Measurements from ENCODE around the gene NAA20. TPM values are rescaled to one million over a fixed set of nuclear protein-coding genes. Genes with fewer than 3 reads are reported as not detected.

NAA20 gene
- total RNA-seq, 4 donors from 2014 or later = 18.1 to 27.2 (median 20.8) TPM

DNA sequence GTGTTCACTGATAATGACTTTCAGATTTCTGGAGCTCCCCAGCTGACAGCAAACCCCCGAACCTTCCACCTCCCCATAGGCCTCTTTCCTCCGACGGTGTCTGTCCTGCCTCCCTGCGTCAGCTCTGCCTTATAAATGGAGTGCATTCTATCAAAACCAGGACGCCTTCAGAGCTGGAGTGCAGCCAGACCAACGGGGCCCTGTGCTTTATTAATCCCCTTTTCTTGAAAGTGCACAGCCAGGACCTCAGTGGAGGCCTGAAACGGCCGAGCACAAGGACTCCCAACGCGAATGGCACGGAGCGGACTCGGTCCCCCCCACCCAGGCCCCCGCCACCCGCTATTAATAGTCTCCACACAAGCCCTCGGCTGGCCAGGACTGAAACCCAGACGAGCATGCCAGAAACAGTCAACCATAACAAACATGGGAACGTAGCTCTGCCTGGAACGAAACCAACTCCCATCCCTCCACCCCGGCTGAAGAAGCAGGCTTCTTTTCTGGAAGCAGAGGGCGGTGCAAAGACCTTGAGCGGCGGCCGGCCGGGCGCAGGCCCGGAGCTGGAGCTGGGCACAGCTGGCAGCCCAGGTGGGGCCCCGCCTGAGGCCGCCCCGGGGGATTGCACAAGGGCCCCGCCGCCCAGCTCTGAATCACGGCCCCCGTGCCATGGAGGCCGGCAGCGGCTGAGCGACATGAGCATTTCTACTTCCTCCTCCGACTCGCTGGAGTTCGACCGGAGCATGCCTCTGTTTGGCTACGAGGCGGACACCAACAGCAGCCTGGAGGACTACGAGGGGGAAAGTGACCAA lies 42.3 kb upstream of the NAA20 start:
- Histone ChIP-seq H3K27me3 (no peaks in the 10 kb centered on the region), H3K4me1 (peaks cover 0 to 78% (median 35%) of the 10 kb centered on the region in 4 donors), H3K36me3 (peaks cover 0 to 19% (median 0%) of the 10 kb centered on the region in 3 donors), H3K9me3 (peaks cover 0 to 4% (median 0%) of the 10 kb centered on the region in 4 donors), H3K4me3 (peak overlapping the region; percentile 43 to 67 (median 55)), H3K27ac (peak overlapping the region; percentile 70 to 95 (median 82))
- 3 to 6% methylated on average over 28 to 44 of the region's 44 CpGs for WGBS, 2 donors
- DNase-seq (ENCODE audit: low spot score in 2 of 2) = peak; percentile 70 to 73
- peak in 1 of 5 experiments; percentile 19 for TF ChIP-seq CTCF (IDR thresholded peaks at IDR 0.05)
- peak in 1 of 2 donors; percentile 25 for TF ChIP-seq POLR2A (IDR thresholded peaks at IDR 0.05)
- peak in 1 of 2 donors; percentile 78 for TF ChIP-seq EP300 (IDR thresholded peaks at IDR 0.05)

GRCh38 chr20:19975436-19975799 lies 41.7 kb upstream of the NAA20 start:
- TF ChIP-seq POLR2A (IDR thresholded peaks at IDR 0.05) (no peak), EP300 (IDR thresholded peaks at IDR 0.05) (no peak), CTCF (IDR thresholded peaks at IDR 0.05) (no peak)
- H3K27ac ChIP-seq = peak overlapping the region; percentile 70 to 95 (median 82)
- WGBS, 2 donors = 21 to 39% methylated on average over 18 of the region's 18 CpGs
- peaks cover 0 to 4% (median 0%) of the 10 kb centered on the region in 4 donors for H3K9me3 ChIP-seq
- H3K4me3 ChIP-seq = peak overlapping the region; percentile 43 to 67 (median 55)
- DNase-seq (ENCODE audit: low spot score in 2 of 2) = no peak
- H3K4me1 ChIP-seq = peaks cover 0 to 78% (median 35%) of the 10 kb centered on the region in 4 donors
- H3K36me3 ChIP-seq = peaks cover 0 to 18% (median 0%) of the 10 kb centered on the region in 3 donors
- H3K27me3 ChIP-seq = no peaks in the 10 kb centered on the region

DNA sequence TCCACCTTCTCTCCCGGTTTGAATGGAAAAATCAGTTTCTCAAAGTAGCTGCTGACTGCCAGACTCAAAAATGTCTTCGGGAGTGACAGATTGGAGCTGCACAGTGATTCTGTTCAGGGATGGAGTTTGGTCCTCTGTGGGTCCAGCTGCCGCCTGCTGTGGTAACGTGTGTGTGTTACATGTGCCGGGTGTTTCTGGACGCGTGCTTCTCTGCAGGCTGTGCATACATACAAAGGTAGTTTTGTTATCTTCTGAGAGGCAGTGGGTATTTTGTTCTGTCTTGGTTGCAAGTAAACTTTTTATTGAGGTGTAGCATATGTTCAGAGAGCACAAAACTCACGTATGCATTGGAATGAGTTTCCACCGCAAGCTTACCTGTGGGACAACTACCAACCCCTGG lies 41.3 kb upstream of the NAA20 start:
- Histone ChIP-seq H3K36me3 (peaks cover 0 to 13% (median 0%) of the 10 kb centered on the region in 3 donors), H3K4me1 (peaks cover 0 to 79% (median 37%) of the 10 kb centered on the region in 4 donors), H3K27me3 (no peaks in the 10 kb centered on the region), H3K9me3 (peaks cover 0 to 4% (median 0%) of the 10 kb centered on the region in 4 donors), H3K27ac (peak overlapping the region; percentile 70 to 95 (median 82)), H3K4me3 (peak overlapping the region; percentile 43 to 67 (median 55))
- WGBS, 2 donors = 24 to 37% methylated on average over 9 of the region's 9 CpGs
- TF ChIP-seq CTCF (IDR thresholded peaks at IDR 0.05) (no peak), POLR2A (IDR thresholded peaks at IDR 0.05) (no peak), EP300 (IDR thresholded peaks at IDR 0.05) (no peak)
- no peak for DNase-seq (ENCODE audit: low spot score in 2 of 2)

DNA sequence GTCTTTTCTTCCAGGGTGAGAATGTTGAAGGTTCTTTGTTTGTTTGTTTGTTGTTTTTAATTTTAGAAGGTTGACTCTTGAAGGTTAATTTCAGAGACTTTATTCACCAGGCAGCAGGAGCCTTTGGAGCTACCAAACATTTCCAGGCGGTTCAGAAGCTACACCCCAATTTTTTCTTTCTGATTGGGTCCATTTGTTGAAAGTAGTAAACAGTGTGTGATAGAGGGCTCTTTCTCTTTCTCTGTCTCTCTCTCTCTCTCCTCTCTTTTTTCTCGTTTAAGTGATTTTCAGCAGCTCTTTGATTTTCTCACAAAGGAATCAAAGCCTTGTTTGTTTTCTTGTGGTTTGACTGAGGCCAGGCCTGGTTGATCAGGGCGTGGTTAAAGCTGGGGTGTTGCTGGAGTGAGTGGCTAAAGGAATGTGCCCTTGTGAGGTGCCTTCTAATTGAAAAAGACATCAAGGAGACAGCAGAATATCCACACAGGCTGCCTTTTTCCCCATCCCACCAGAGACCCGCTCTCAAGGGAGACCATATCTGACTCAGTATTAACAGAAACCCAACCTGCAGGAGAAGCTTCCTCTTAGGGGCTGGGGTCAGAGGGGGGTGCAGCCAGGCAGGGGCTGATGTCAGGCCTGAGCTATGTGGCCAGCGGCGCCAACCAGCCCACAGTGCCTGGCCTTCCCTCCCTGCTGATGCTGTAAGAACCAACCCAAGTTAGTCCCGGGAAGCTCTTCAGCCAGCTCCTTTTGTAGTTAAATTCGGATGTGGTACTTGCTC lies 40.4 kb upstream of the NAA20 start:
- peak overlapping the region; percentile 70 to 95 (median 82) for H3K27ac ChIP-seq
- H3K36me3 ChIP-seq = peaks cover 0 to 9% (median 0%) of the 10 kb centered on the region in 3 donors
- peak overlapping the region; percentile 43 to 67 (median 55) for H3K4me3 ChIP-seq
- DNase-seq (ENCODE audit: low spot score in 2 of 2) = peak in 1 of 2 donors; percentile 46
- H3K4me1 ChIP-seq = peaks cover 0 to 88% (median 42%) of the 10 kb centered on the region in 4 donors
- H3K27me3 ChIP-seq = no peaks in the 10 kb centered on the region
- peaks cover 0 to 4% (median 0%) of the 10 kb centered on the region in 4 donors for H3K9me3 ChIP-seq
- TF ChIP-seq EP300 (IDR thresholded peaks at IDR 0.05) (peak; percentile 18 to 59), CTCF (IDR thresholded peaks at IDR 0.05) (no peak), POLR2A (IDR thresholded peaks at IDR 0.05) (no peak)
- 21% methylated on average over 8 of the region's 8 CpGs for WGBS, 2 donors

Data from tibial nerve (tissue), 4 donors.